ENCODE data around the gene NLGN1. TPM values are rescaled to one million over a fixed set of nuclear protein-coding genes. Genes with fewer than 3 reads are reported as not detected.

Gene NLGN1
- total RNA-seq, 1 donor from 2014 or later: 50.2 TPM

DNA sequence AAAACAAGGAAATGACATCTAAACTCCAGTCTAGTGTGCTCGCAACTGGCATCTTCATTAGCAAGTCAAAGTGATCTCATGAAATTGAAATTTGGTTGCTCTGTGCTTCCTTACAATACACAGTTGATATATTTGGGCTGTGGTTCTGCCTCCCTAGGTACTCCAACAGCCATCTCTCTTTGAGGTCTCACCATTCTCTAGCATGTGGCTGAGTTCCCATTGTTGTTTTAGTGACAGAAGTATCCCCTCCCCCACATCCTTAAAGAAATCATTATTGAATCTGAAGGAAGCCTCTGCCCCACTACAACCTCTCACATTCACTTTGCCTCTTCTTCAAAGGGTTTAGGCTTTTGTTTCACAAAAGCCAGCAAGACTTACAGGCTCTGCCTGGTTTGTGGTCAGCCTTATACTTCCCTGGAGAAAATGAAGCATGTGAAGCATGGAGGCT lies 516.5 kb downstream of the NLGN1 start:
- TF ChIP-seq, protein P1, sequence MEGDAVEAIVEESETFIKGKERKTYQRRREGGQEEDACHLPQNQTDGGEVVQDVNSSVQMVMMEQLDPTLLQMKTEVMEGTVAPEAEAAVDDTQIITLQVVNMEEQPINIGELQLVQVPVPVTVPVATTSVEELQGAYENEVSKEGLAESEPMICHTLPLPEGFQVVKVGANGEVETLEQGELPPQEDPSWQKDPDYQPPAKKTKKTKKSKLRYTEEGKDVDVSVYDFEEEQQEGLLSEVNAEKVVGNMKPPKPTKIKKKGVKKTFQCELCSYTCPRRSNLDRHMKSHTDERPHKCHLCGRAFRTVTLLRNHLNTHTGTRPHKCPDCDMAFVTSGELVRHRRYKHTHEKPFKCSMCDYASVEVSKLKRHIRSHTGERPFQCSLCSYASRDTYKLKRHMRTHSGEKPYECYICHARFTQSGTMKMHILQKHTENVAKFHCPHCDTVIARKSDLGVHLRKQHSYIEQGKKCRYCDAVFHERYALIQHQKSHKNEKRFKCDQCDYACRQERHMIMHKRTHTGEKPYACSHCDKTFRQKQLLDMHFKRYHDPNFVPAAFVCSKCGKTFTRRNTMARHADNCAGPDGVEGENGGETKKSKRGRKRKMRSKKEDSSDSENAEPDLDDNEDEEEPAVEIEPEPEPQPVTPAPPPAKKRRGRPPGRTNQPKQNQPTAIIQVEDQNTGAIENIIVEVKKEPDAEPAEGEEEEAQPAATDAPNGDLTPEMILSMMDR (IDR thresholded peaks at IDR 0.05; ENCODE audit: partially characterized antibody, unreplicated experiment): no peak
- Mint-ChIP-seq H3K4me3 (ENCODE audit: unreplicated experiment) (peak overlapping the region; percentile 19), H3K27ac (ENCODE audit: unreplicated experiment) (peak overlapping the region; percentile 30), H3K36me3 (ENCODE audit: unreplicated experiment) (no peaks in the 10 kb centered on the region), H3K4me1 (ENCODE audit: low read depth, unreplicated experiment) (peaks cover 27% of the 10 kb centered on the region), H3K9me3 (ENCODE audit: unreplicated experiment) (no peaks in the 10 kb centered on the region), H3K27me3 (ENCODE audit: unreplicated experiment) (peaks cover 2% of the 10 kb centered on the region)
- no peak for DNase-seq

DNA sequence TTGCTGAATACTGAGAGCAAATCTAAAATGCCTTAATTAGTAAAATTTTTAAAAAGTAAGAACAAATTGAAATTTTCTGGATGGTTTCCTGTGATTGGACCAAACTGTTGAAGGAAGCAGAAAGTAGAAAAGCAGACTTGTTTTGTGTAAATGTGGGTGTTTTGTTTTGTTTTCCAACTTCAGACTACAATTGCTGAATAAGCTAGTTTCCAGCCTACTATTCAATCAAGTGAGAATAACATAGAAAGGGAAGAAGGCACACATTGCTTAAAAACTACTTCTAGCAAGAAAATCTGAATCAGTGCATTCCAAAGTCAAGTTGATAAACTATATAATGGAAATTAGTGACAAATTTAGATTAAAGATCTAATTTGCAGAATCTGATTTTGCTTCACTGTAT lies 519.3 kb downstream of the NLGN1 start:
- H3K27ac Mint-ChIP-seq (ENCODE audit: unreplicated experiment): no peak overlapping the region
- H3K4me1 Mint-ChIP-seq (ENCODE audit: low read depth, unreplicated experiment): peaks cover 23% of the 10 kb centered on the region
- H3K9me3 Mint-ChIP-seq (ENCODE audit: unreplicated experiment): no peaks in the 10 kb centered on the region
- H3K27me3 Mint-ChIP-seq (ENCODE audit: unreplicated experiment): peaks cover 2% of the 10 kb centered on the region
- H3K4me3 Mint-ChIP-seq (ENCODE audit: unreplicated experiment): no peak overlapping the region
- TF ChIP-seq, protein P1 (IDR thresholded peaks at IDR 0.05; ENCODE audit: partially characterized antibody, unreplicated experiment): no peak
- no peaks in the 10 kb centered on the region for H3K36me3 Mint-ChIP-seq (ENCODE audit: unreplicated experiment)
- DNase-seq: no peak

DNA sequence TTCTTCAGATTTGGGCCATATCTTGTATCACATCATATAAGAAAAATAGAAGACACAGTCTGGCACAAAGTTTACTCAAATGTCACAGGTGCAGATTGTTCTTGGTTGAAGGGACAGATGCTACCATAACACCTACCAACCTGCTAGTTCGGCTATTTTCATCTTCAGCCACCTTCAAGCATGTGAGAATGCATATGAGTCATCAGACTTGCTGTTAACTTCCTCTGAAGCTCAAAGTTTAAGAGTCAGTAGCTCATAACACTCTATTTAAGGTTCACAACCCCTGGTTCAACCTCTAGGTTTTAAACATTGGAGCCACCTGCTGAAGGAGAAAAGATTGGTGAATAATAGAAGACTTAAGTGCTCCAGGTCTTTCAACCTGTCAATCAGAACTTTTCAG lies 522.8 kb downstream of the NLGN1 start:
- H3K36me3 Mint-ChIP-seq (ENCODE audit: unreplicated experiment): no peaks in the 10 kb centered on the region
- H3K27me3 Mint-ChIP-seq (ENCODE audit: unreplicated experiment): peaks cover 2% of the 10 kb centered on the region
- H3K27ac Mint-ChIP-seq (ENCODE audit: unreplicated experiment): no peak overlapping the region
- no peaks in the 10 kb centered on the region for H3K4me1 Mint-ChIP-seq (ENCODE audit: low read depth, unreplicated experiment)
- H3K9me3 Mint-ChIP-seq (ENCODE audit: unreplicated experiment): no peaks in the 10 kb centered on the region
- no peak for DNase-seq
- H3K4me3 Mint-ChIP-seq (ENCODE audit: unreplicated experiment): no peak overlapping the region
- TF ChIP-seq, protein P1 (IDR thresholded peaks at IDR 0.05; ENCODE audit: partially characterized antibody, unreplicated experiment): no peak

DNA sequence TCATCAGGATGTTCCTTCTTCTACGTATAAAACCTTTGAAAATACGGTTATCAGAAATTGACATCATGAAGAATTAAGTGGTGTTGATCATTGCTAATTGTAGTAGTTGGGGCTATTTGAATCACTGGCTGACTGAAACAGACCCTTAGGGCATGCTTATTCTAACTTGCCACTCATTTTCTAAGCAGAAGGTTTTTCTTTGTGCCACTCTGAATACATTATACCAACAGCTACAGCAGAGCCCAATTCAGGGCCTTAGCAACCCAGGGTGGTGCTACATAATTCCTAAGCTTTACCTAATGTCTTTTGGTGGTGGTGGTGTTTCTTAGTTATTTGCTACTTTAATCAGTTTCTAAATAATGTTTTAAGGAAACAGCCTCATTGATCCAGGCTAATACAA lies 524.2 kb downstream of the NLGN1 start:
- TF ChIP-seq, protein P1 (IDR thresholded peaks at IDR 0.05; ENCODE audit: partially characterized antibody, unreplicated experiment): no peak
- no peak overlapping the region for H3K4me3 Mint-ChIP-seq (ENCODE audit: unreplicated experiment)
- no peak for DNase-seq
- no peak overlapping the region for H3K27ac Mint-ChIP-seq (ENCODE audit: unreplicated experiment)
- no peaks in the 10 kb centered on the region for H3K4me1 Mint-ChIP-seq (ENCODE audit: low read depth, unreplicated experiment)
- H3K9me3 Mint-ChIP-seq (ENCODE audit: unreplicated experiment): no peaks in the 10 kb centered on the region
- peaks cover 2% of the 10 kb centered on the region for H3K27me3 Mint-ChIP-seq (ENCODE audit: unreplicated experiment)
- no peaks in the 10 kb centered on the region for H3K36me3 Mint-ChIP-seq (ENCODE audit: unreplicated experiment)

DNA sequence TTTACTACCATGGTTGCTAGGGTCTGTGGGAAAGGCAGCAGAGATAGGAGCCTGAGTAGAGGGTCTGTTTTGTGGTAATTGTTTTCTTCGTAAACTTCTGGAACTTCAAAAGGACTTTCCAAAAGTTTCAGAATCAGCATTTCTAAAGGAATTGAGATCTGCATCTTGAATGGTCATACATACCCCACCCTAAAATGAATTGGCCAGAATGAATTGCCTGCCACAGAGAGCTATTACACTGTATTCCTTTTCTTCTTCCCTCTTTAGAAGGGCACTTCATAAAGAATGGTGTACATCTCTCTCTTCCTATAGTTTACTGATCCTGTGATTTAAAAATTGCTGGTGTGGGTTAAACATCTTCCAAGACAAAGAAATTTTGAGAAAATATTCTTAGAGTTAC lies 525.7 kb downstream of the NLGN1 start:
- no peak for DNase-seq
- Mint-ChIP-seq H3K36me3 (ENCODE audit: unreplicated experiment) (no peaks in the 10 kb centered on the region), H3K4me1 (ENCODE audit: low read depth, unreplicated experiment) (no peaks in the 10 kb centered on the region), H3K27me3 (ENCODE audit: unreplicated experiment) (no peaks in the 10 kb centered on the region), H3K4me3 (ENCODE audit: unreplicated experiment) (no peak overlapping the region), H3K9me3 (ENCODE audit: unreplicated experiment) (no peaks in the 10 kb centered on the region), H3K27ac (ENCODE audit: unreplicated experiment) (no peak overlapping the region)
- TF ChIP-seq, protein P1 (IDR thresholded peaks at IDR 0.05; ENCODE audit: partially characterized antibody, unreplicated experiment): no peak
